ENCODE results near the gene DGCR6. TPM values are rescaled to one million over a fixed set of nuclear protein-coding genes. Genes with fewer than 3 reads are reported as not detected.

DGCR6 gene
- total and polyA plus RNA-seq, 2 experiments from 2014 or later = 1.4 to 2.3 TPM

DNA sequence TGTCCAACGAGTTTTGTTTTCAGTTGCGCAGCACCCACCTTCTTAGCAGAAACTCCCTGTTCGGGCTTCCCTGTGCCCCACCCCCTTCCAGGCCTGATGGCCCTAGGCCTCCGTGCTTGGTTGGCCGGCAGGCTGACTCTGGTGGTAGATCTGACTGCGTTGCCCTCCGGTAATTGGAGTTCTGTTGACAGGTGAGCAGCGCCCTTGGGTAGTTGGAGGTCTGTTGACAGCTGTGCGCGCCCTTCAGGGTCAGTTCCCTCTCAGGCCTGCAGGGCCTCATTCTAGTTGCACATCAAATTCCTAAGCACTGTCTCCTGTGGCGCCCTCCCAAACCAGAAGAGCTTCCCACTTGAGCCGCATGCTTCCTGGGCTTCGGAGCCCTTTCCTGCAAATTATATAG is 776 bp downstream of the DGCR6 start:
- Histone ChIP-seq H3K79me2 (replicated peaks; ENCODE audit: insufficient read depth) (no peaks in the 10 kb centered on the region), H3K27ac (ENCODE audit: low read depth) (no peak overlapping the region), H2AFZ (no peak overlapping the region), H3K4me2 (no peak overlapping the region), H3F3A (replicated peaks; ENCODE audit: low read depth) (no peaks in the 10 kb centered on the region), H3K4me3 (no peak overlapping the region), H3K9me2 (ENCODE audit: insufficient read depth) (no peaks in the 10 kb centered on the region), H3K36me3 (ENCODE audit: insufficient read depth) (no peaks in the 10 kb centered on the region), H4K20me1 (replicated peaks; ENCODE audit: insufficient read depth) (no peaks in the 10 kb centered on the region), H3K4me1 (ENCODE audit: insufficient read depth) (no peaks in the 10 kb centered on the region), H3K27me3 (ENCODE audit: insufficient read depth) (no peaks in the 10 kb centered on the region)
- TF ChIP-seq JUNB (IDR thresholded peaks at IDR 0.05; ENCODE audit: unreplicated experiment) (no peak), CREB1 (CRISPR knock-in tag; IDR thresholded peaks at IDR 0.05; ENCODE audit: low read depth) (no peak), POLR2AphosphoS5 (IDR thresholded peaks at IDR 0.05; ENCODE audit: low read depth) (no peak), STAT1 (IDR thresholded peaks at IDR 0.05; ENCODE audit: unreplicated experiment) (no peak), ZNF331 (CRISPR knock-in tag; IDR thresholded peaks at IDR 0.05; ENCODE audit: low read depth) (no peak), NANOG (IDR thresholded peaks at IDR 0.05; ENCODE audit: borderline replicate concordance) (no peak), EZH2 (IDR thresholded peaks at IDR 0.05; ENCODE audit: low read depth, unreplicated experiment) (no peak), EZH2phosphoT487 (IDR thresholded peaks at IDR 0.05; ENCODE audit: unreplicated experiment) (no peak), ZNF114 (CRISPR knock-in tag; IDR thresholded peaks at IDR 0.05) (no peak)
- TF ChIP-seq, protein P1, sequence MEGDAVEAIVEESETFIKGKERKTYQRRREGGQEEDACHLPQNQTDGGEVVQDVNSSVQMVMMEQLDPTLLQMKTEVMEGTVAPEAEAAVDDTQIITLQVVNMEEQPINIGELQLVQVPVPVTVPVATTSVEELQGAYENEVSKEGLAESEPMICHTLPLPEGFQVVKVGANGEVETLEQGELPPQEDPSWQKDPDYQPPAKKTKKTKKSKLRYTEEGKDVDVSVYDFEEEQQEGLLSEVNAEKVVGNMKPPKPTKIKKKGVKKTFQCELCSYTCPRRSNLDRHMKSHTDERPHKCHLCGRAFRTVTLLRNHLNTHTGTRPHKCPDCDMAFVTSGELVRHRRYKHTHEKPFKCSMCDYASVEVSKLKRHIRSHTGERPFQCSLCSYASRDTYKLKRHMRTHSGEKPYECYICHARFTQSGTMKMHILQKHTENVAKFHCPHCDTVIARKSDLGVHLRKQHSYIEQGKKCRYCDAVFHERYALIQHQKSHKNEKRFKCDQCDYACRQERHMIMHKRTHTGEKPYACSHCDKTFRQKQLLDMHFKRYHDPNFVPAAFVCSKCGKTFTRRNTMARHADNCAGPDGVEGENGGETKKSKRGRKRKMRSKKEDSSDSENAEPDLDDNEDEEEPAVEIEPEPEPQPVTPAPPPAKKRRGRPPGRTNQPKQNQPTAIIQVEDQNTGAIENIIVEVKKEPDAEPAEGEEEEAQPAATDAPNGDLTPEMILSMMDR (conservative IDR thresholded peaks at IDR 0.05; ENCODE audit: low read depth in 2 of 2) = no peak
- TF ChIP-seq, protein P2, sequence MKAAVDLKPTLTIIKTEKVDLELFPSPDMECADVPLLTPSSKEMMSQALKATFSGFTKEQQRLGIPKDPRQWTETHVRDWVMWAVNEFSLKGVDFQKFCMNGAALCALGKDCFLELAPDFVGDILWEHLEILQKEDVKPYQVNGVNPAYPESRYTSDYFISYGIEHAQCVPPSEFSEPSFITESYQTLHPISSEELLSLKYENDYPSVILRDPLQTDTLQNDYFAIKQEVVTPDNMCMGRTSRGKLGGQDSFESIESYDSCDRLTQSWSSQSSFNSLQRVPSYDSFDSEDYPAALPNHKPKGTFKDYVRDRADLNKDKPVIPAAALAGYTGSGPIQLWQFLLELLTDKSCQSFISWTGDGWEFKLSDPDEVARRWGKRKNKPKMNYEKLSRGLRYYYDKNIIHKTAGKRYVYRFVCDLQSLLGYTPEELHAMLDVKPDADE (IDR thresholded peaks at IDR 0.05) = no peak
- TF ChIP-seq, protein P3, sequence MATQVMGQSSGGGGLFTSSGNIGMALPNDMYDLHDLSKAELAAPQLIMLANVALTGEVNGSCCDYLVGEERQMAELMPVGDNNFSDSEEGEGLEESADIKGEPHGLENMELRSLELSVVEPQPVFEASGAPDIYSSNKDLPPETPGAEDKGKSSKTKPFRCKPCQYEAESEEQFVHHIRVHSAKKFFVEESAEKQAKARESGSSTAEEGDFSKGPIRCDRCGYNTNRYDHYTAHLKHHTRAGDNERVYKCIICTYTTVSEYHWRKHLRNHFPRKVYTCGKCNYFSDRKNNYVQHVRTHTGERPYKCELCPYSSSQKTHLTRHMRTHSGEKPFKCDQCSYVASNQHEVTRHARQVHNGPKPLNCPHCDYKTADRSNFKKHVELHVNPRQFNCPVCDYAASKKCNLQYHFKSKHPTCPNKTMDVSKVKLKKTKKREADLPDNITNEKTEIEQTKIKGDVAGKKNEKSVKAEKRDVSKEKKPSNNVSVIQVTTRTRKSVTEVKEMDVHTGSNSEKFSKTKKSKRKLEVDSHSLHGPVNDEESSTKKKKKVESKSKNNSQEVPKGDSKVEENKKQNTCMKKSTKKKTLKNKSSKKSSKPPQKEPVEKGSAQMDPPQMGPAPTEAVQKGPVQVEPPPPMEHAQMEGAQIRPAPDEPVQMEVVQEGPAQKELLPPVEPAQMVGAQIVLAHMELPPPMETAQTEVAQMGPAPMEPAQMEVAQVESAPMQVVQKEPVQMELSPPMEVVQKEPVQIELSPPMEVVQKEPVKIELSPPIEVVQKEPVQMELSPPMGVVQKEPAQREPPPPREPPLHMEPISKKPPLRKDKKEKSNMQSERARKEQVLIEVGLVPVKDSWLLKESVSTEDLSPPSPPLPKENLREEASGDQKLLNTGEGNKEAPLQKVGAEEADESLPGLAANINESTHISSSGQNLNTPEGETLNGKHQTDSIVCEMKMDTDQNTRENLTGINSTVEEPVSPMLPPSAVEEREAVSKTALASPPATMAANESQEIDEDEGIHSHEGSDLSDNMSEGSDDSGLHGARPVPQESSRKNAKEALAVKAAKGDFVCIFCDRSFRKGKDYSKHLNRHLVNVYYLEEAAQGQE (IDR thresholded peaks at IDR 0.05; ENCODE audit: unreplicated experiment) = no peak
- TF ChIP-seq, protein P4, sequence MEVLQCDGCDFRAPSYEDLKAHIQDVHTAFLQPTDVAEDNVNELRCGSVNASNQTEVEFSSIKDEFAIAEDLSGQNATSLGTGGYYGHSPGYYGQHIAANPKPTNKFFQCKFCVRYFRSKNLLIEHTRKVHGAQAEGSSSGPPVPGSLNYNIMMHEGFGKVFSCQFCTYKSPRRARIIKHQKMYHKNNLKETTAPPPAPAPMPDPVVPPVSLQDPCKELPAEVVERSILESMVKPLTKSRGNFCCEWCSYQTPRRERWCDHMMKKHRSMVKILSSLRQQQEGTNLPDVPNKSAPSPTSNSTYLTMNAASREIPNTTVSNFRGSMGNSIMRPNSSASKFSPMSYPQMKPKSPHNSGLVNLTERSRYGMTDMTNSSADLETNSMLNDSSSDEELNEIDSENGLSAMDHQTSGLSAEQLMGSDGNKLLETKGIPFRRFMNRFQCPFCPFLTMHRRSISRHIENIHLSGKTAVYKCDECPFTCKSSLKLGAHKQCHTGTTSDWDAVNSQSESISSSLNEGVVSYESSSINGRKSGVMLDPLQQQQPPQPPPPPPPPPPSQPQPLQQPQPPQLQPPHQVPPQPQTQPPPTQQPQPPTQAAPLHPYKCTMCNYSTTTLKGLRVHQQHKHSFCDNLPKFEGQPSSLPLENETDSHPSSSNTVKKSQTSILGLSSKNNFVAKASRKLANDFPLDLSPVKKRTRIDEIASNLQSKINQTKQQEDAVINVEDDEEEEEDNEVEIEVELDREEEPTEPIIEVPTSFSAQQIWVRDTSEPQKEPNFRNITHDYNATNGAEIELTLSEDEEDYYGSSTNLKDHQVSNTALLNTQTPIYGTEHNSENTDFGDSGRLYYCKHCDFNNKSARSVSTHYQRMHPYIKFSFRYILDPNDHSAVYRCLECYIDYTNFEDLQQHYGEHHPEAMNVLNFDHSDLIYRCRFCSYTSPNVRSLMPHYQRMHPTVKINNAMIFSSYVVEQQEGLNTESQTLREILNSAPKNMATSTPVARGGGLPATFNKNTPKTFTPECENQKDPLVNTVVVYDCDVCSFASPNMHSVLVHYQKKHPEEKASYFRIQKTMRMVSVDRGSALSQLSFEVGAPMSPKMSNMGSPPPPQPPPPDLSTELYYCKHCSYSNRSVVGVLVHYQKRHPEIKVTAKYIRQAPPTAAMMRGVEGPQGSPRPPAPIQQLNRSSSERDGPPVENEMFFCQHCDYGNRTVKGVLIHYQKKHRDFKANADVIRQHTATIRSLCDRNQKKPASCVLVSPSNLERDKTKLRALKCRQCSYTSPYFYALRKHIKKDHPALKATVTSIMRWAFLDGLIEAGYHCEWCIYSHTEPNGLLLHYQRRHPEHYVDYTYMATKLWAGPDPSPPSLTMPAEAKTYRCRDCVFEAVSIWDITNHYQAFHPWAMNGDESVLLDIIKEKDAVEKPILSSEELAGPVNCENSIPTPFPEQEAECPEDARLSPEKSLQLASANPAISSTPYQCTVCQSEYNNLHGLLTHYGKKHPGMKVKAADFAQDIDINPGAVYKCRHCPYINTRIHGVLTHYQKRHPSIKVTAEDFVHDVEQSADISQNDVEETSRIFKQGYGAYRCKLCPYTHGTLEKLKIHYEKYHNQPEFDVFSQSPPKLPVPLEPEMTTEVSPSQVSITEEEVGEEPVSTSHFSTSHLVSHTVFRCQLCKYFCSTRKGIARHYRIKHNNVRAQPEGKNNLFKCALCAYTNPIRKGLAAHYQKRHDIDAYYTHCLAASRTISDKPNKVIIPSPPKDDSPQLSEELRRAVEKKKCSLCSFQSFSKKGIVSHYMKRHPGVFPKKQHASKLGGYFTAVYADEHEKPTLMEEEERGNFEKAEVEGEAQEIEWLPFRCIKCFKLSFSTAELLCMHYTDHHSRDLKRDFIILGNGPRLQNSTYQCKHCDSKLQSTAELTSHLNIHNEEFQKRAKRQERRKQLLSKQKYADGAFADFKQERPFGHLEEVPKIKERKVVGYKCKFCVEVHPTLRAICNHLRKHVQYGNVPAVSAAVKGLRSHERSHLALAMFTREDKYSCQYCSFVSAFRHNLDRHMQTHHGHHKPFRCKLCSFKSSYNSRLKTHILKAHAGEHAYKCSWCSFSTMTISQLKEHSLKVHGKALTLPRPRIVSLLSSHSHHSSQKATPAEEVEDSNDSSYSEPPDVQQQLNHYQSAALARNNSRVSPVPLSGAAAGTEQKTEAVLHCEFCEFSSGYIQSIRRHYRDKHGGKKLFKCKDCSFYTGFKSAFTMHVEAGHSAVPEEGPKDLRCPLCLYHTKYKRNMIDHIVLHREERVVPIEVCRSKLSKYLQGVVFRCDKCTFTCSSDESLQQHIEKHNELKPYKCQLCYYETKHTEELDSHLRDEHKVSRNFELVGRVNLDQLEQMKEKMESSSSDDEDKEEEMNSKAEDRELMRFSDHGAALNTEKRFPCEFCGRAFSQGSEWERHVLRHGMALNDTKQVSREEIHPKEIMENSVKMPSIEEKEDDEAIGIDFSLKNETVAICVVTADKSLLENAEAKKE (CRISPR knock-in tag; IDR thresholded peaks at IDR 0.05) = no peak
- Mint-ChIP-seq H3K4me1 (no peaks in the 10 kb centered on the region), H3K9me3 (no peaks in the 10 kb centered on the region), H3K4me3 (no peak overlapping the region), H3K27me3 (ENCODE audit: insufficient read depth, low read depth, poor library complexity) (no peaks in the 10 kb centered on the region), H3K36me3 (ENCODE audit: low read depth) (no peaks in the 10 kb centered on the region), H3K27ac (no peak overlapping the region)
- ATAC-seq (peak; percentile 64), DNase-seq (ENCODE audit: low spot score) (no peak)

Measured in GM23338 (cell line).